Activated naive CD8-positive, alpha-beta T cell treated with anti-CD3 and anti-CD28 coated beads, Interleukin-2, amount 50 U/mL, for 24 hours (primary cell): ENCODE data around the gene DNALI1.
"Not testable (repeated sequence)": the region's sequence is repeated elsewhere in the genome, so short reads cannot be mapped to it uniquely, and the experiment has no call there.

ENCODE experiments used
- ATAC-seq: fragments of 150-1000 bp; cut with Tn5 transposase; one replicate; pipeline ENCODE4 v1.10.0; 2021
- DNase-seq: peaks from one replicate; pipeline ENCODE4 v3.0.0; 2021
- H3K27ac Mint-ChIP-seq: one replicate; pipeline ENCODE4 v1.8.0; 2021; ENCODE audit warnings: mild to moderate bottlenecking, mixed read lengths
- H3K27me3 Mint-ChIP-seq: one replicate; pipeline ENCODE4 v1.8.0; 2021; ENCODE audit warnings: mixed read lengths
- H3K36me3 Mint-ChIP-seq: one replicate; pipeline ENCODE4 v1.8.0; 2021; ENCODE audit warnings: low read depth, mixed read lengths
- H3K4me1 Mint-ChIP-seq: one replicate; pipeline ENCODE4 v1.8.0; 2021; ENCODE audit warnings: mixed read lengths
- H3K4me3 Mint-ChIP-seq: one replicate; pipeline ENCODE4 v1.8.0; 2021; ENCODE audit warnings: mild to moderate bottlenecking, moderate library complexity, mixed read lengths
- H3K9me3 Mint-ChIP-seq: one replicate; pipeline ENCODE4 v1.8.0; 2021; ENCODE audit warnings: mixed read lengths

DNALI1 gene

DNA sequence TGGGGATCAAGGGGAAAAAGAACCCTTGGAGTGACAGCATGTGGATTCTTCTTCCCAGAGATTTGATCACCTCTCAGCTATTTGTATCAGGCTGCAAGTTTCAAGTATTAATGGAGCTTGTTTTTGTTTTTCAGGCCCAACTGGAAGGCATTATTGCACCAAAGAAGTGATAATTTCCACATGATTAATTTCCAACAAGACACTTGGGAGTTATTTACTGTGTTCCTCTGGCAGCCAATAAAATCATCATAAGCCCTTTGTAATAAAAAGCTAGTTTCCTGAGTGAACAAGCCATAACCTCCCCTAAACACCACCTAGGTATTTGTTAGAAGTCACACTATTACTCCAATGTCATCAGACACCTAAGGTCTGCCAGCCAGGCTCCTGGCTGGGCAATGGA, 8.2 kb downstream of the DNALI1 start:
- H3K27ac Mint-ChIP-seq, result peak overlapping the region; percentile 19
- ATAC-seq, result no peak
- no peak overlapping the region for H3K4me3 Mint-ChIP-seq
- H3K4me1 Mint-ChIP-seq, result no peaks in the 10 kb centered on the region
- H3K9me3 Mint-ChIP-seq, result no peaks in the 10 kb centered on the region
- H3K36me3 Mint-ChIP-seq, result peaks cover 44% of the 10 kb centered on the region
- DNase-seq, result no peak
- H3K27me3 Mint-ChIP-seq, result no peaks in the 10 kb centered on the region

DNA sequence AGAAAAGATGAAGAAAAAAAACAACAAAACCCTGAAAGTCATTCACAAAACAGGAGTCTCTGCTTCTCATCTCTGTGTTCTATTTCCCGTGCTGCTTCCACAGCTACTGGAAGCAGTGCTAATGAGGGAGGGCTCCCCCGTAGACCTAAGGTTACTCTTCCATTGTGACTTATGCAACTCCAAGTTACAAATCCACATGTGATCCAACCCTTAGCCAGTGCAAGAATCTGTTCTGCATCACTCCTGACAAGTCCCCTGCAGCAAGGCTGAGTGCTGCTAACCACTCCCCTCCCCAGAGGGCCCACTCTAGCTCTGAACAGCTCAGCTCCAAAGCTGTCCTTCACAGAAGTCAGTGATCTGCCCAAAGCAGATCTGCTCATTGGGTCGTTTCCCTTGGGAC, 10.3 kb downstream of the DNALI1 start:
- H3K36me3 Mint-ChIP-seq, result peaks cover 60% of the 10 kb centered on the region
- DNase-seq (no peak), ATAC-seq (no peak)
- no peak overlapping the region for H3K27ac Mint-ChIP-seq
- H3K4me3 Mint-ChIP-seq, result no peak overlapping the region
- no peaks in the 10 kb centered on the region for H3K9me3 Mint-ChIP-seq
- H3K4me1 Mint-ChIP-seq, result peaks cover 15% of the 10 kb centered on the region
- no peaks in the 10 kb centered on the region for H3K27me3 Mint-ChIP-seq

DNA sequence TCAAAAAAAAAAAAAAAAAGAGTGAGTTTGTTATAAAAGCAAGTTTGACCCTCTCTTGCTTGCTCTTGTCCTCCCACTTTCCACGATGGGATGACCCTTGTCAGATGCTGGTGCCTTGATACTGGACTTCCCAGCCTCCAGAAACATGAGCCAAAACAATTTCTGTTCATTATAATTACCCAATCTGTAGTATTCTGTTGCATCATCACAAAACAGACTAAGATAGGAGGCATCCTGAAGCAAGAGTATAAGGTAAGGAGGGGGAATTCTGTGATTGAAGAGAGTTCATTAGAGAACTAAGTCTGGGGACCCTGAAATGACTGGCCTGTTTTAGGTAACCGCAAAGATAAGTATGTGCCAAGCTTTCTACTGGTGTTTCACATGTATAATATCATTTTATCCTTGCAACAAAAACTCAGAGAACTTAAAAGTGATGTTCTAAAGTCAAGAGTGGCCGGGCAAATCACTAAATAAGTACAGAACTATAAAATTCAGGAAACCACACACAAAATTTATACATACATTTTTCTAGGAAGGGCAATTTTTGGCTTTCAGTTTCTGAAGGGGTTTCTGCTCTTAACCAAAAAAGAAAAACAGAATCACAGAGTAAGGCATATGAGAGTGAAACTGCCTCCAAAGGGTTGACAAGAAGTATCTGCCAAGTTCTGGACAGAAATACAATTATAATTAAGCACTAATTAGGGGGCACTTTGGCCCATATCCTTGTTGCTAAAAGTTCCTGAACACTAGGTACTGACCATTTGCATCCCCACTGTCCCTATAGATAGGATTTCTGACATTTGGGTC, 14.0 kb downstream of the DNALI1 start:
- DNase-seq (no peak), ATAC-seq (no peak)
- Mint-ChIP-seq H3K4me1 (peaks cover 37% of the 10 kb centered on the region), H3K27me3 (no peaks in the 10 kb centered on the region), H3K9me3 (no peaks in the 10 kb centered on the region), H3K36me3 (peaks cover 81% of the 10 kb centered on the region), H3K4me3 (no peak overlapping the region), H3K27ac (peak overlapping the region; percentile 66)

DNA sequence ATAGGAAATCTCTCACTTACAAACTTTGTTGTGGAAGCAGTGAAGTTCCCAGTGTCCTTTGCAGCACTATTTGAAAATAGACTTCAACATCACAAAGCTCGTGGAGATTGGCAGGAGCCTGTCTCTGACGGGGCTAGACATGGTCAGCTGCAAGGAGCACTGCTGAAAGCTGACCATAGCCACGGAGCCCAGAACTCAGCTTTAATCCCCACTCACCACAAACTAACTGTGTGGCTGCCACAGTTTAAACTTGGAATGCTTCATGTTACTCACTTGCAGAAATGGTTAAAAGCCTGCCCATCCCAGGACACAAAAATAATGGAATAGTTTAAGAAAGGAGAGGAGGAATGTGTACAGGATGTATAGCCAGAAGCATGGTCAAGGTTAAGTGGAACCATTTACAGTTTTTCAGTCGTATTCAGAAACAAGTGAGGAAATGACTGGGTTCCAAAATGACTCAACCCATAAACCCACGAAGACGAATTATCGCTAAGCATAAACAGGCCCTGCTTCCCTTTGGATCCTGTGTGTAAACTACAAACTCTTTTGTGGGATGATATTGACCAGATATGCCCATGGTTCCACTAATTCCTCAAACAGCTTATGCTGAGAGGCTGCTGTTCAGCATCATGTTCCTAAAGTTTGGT, 18.2 kb downstream of the DNALI1 start:
- peaks cover 79% of the 10 kb centered on the region for H3K36me3 Mint-ChIP-seq
- H3K4me3 Mint-ChIP-seq, result no peak overlapping the region
- no peaks in the 10 kb centered on the region for H3K27me3 Mint-ChIP-seq
- H3K4me1 Mint-ChIP-seq, result peaks cover 59% of the 10 kb centered on the region
- ATAC-seq (peak; percentile 43), DNase-seq (no peak)
- peak overlapping the region; percentile 81 for H3K27ac Mint-ChIP-seq
- H3K9me3 Mint-ChIP-seq, result no peaks in the 10 kb centered on the region

DNA sequence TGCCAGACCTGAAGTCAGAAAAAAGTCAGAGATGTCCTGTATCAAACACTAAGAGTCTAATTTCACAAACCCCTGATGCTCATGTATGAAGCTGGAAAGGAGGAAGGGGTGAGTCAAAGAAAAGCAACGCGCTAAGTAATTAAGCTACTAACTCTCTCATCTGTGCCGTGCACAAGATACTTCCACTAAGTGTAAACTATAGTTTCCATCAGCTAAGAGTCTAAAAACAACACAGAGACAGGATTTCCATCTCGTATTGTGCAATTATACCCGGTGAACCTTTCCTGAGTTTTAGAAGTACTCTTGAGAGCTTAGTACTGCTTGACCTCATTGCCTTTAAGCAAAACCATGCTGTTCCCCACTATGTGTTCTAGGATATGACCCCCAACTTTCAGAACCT, 19.0 kb downstream of the DNALI1 start:
- Mint-ChIP-seq H3K27me3 (no peaks in the 10 kb centered on the region), H3K4me1 (peaks cover 57% of the 10 kb centered on the region), H3K4me3 (no peak overlapping the region), H3K9me3 (no peaks in the 10 kb centered on the region), H3K36me3 (peaks cover 80% of the 10 kb centered on the region), H3K27ac (peak overlapping the region; percentile 81)
- DNase-seq (no peak), ATAC-seq (peak; percentile 33)

DNA sequence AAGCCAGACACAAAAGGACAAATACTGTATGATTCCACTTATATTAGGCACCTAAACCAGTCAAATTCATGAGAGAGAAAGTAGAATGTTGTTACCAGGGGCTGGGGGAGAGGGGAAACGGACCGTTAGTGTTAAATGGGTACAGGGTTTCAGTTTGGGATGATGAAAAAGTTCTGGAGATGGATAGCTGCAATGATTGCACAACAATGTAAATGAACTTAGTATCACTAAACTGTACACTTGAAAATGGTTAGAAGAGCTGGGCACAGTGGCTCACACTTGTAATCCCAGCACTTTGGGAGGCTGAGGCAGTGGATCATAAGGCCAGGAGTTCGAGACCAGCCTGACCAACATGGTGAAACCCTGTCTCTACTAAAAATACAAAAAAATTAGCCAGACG, 27.8 kb downstream of the DNALI1 start:
- not testable (repeated sequence) for H3K9me3 Mint-ChIP-seq, H3K27ac Mint-ChIP-seq, DNase-seq, ATAC-seq, H3K27me3 Mint-ChIP-seq, H3K4me3 Mint-ChIP-seq, H3K4me1 Mint-ChIP-seq
- peaks cover 64% of the 10 kb centered on the region for H3K36me3 Mint-ChIP-seq

DNA sequence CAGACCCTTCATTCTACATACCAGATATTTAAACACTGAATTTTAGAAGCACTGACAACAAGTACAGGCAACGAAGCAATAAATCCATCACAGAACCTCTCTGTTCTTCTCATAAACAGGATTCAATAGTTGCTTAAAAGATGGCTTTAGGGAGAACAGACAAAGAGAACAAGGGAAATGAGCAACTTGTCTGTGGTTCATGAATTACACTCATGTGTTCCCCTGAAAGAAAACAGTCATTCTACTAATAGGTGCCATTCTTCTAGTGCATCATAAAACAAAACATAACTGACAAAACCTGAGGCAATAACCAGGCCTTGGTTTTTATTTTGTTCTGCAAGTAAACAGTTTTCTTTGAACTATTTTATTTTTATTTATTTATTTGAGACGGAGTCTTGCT, 32.2 kb downstream of the DNALI1 start:
- Mint-ChIP-seq H3K4me3 (no peak overlapping the region), H3K9me3 (no peaks in the 10 kb centered on the region), H3K27ac (no peak overlapping the region), H3K36me3 (peaks cover 66% of the 10 kb centered on the region), H3K4me1 (peaks cover 26% of the 10 kb centered on the region), H3K27me3 (no peaks in the 10 kb centered on the region)
- DNase-seq (no peak), ATAC-seq (no peak)

DNA sequence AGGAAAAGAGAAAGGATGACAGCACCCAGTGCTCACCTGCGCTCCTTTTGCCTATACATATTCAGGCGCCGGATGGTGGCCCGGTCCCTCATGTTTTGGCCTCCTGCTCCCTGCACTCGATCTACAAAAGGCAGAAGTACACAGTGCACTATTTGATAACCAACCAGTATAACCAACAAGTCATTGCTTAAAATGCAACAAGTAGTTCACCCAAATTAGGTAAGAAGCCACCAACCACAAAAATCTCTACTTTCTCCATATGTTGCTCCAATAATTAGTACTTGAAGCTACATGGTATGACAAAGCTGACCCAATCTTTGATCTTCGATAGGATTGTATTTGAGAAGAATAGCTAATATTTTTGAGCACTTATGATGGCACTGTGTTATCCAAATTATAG, 37.0 kb downstream of the DNALI1 start:
- peak overlapping the region; percentile 42 for H3K27ac Mint-ChIP-seq
- no peak for ATAC-seq
- peaks cover 41% of the 10 kb centered on the region for H3K4me1 Mint-ChIP-seq
- no peak for DNase-seq
- H3K36me3 Mint-ChIP-seq, result peaks cover 52% of the 10 kb centered on the region
- H3K4me3 Mint-ChIP-seq, result peak overlapping the region; percentile 100
- no peaks in the 10 kb centered on the region for H3K9me3 Mint-ChIP-seq
- no peaks in the 10 kb centered on the region for H3K27me3 Mint-ChIP-seq

DNA sequence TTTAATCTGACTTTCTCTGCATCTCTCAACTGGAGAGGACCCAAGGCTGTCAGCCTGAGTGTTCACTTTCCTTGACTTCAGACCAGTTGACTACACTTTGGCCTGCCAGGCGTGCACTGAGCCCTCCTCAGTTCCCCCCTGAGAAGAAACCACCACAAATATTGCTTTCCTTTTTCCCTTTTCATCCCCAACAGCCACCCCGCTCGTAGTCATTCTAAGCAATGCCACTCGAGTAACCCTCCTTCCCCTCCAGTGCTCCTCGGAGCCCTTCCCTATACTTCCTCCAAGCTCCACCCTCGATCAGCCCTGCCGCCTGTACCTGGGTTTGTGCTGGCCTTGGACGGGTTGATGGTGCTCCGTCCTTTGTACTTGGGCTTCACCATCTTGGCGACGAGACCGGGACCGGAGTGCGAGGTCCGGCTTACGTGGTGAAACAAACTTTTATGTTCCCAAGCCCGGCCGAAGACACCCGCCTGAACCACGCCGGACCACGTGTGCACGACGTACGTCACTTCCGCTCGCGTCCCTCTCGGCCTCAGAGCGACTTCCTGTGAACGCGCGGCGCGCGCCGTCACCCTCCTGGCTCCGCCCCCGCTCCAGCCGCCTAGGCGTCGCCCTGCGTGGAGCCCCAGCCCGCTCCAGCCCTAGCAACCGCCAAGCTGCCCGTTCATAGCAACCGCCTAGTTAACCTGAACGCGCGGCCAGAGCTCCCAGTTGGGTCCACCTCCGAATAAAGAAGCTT, 38.9 kb downstream of the DNALI1 start, which contains the start of gene GNL2:
Gene GNL2 (minus strand): TSS at position 498 of the 742 bp plus-strand sequence. CDS start 115 bp downstream, at position 383.
- Mint-ChIP-seq H3K27me3 (no peaks in the 10 kb centered on the region), H3K9me3 (no peaks in the 10 kb centered on the region), H3K36me3 (peaks cover 37% of the 10 kb centered on the region), H3K27ac (peak within 1 kb of the TSS; percentile 99), H3K4me1 (peaks cover 41% of the 10 kb centered on the region), H3K4me3 (peak within 1 kb of the TSS; percentile 100)
- ATAC-seq (peak; percentile 99), DNase-seq (peak; percentile 98)

DNA sequence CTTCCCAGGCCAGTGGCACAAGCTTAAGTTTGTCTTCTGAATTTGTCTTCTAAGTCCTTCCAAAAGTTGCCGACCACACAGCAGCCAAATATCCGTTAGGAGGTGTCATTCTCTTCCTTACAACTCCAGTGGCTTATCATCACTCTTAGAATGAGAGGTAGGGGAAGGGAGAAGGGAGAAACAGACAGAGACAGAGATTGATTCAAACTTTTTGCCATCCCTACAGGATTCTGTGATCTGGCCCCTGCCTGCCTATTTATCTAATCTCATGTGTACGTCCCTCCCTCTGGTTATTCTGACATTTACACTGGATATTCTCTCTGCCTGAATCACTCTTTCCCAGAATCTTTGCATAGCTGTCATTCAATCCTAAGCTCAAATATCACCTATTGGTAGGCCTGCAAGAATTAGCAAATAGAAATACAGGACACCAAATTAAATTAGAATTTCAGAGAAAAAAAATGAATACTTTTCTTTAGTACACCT, 39.5 kb downstream of the DNALI1 start:
- Mint-ChIP-seq H3K27ac (peak overlapping the region; percentile 99), H3K4me3 (peak overlapping the region; percentile 100), H3K4me1 (peaks cover 41% of the 10 kb centered on the region), H3K9me3 (no peaks in the 10 kb centered on the region), H3K27me3 (no peaks in the 10 kb centered on the region), H3K36me3 (peaks cover 31% of the 10 kb centered on the region)
- no peak for ATAC-seq
- no peak for DNase-seq

DNA sequence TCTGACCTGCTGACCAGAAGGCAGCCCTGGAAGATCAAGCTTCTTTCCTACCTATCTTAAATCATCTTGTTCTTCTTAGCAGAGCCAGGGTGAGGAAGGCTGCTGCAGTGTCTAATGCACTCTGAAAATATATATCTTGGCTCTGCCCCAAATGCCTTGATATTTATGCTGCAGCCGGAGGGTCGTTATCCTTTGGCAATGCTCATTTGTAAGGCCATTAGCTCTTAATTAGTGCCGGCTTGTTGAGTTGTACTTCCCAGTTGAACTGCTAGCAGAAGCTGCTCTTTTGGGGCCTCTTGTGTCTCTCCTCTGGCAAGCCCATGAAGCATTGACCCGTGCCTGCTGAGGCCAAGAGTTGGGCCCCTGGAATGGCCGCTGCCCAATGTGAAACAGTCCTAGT, 43.2 kb downstream of the DNALI1 start:
- H3K36me3 Mint-ChIP-seq, result peaks cover 8% of the 10 kb centered on the region
- no peak for DNase-seq
- H3K27me3 Mint-ChIP-seq, result peaks cover 7% of the 10 kb centered on the region
- H3K4me1 Mint-ChIP-seq, result peaks cover 17% of the 10 kb centered on the region
- no peak for ATAC-seq
- H3K9me3 Mint-ChIP-seq, result no peaks in the 10 kb centered on the region
- no peak overlapping the region for H3K4me3 Mint-ChIP-seq
- H3K27ac Mint-ChIP-seq, result no peak overlapping the region

DNA sequence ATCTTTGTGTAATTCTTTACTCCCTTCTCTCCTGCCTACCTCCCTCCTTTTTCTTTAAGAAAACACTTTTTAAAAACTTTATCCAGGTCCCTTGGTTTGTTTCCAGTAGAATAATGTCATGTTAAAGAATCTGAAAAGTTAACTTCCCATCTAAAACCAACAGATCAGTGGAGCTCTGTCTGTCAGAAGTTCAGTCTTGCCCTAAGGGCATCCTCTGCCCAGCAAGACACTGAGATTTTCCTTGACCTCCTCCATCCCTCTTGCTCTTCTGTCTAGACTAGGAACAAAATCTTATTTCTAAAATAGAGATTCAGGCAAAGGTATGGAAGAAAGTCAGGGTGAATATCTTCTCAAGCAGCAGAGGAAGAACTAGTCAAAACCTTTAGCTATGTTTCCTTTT, 44.7 kb downstream of the DNALI1 start:
- H3K36me3 Mint-ChIP-seq, result no peaks in the 10 kb centered on the region
- ATAC-seq (no peak), DNase-seq (no peak)
- no peaks in the 10 kb centered on the region for H3K9me3 Mint-ChIP-seq
- H3K27me3 Mint-ChIP-seq, result peaks cover 7% of the 10 kb centered on the region
- H3K27ac Mint-ChIP-seq, result no peak overlapping the region
- peaks cover 3% of the 10 kb centered on the region for H3K4me1 Mint-ChIP-seq
- H3K4me3 Mint-ChIP-seq, result no peak overlapping the region

DNA sequence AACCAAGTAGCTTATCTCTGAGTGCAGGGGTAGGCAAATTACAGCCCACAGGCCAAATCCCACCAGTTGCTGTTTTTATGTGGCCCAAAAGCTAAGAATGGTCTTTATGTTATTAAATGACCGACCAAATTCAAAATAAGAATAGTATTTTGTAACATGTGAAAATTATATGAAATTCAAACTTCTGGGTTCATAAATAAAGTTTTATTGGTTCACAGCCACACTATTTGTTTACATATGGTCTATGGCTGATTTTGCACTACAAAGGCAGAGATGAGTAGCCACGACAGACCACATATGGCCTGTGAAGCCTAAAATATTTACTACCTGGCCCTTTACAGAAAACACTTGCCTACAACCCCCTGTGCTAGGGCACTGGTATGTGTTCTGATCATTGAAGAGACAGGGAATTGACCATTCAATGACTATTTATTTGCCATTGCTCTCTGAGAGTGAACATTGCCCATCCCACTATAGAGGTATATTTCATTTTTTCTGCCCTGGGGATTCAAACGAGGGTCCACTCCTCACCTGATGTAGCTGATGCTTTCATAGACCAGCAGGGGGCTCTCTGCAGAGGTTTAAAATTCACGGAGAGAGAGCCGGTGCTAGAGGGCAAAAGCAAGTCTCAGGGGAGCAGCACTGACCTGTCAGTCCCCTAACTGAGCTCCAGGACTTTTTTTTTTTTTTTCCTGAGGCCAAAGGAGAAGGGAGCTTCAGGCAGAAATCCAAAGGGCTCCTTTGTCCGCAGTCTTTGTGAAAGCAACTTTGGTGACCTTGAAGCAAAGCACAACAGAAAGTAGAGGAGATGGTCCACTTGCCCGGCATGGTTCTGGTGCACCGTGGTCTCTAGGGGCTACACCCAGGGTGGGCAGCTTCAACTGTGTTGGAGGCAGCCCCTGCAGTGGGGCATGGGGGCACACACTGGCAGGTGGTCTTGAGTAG, 46.3 kb downstream of the DNALI1 start:
- Mint-ChIP-seq H3K27ac (no peak overlapping the region), H3K27me3 (peaks cover 7% of the 10 kb centered on the region), H3K4me3 (no peak overlapping the region), H3K4me1 (no peaks in the 10 kb centered on the region), H3K9me3 (no peaks in the 10 kb centered on the region), H3K36me3 (no peaks in the 10 kb centered on the region)
- DNase-seq (peak; percentile 13), ATAC-seq (peak; percentile 49)
